ENCODE results near the gene SRGAP2C.
"Not testable (repeated sequence)": the region's sequence is repeated elsewhere in the genome, so short reads cannot be mapped to it uniquely, and the experiment has no call there.

DNA sequence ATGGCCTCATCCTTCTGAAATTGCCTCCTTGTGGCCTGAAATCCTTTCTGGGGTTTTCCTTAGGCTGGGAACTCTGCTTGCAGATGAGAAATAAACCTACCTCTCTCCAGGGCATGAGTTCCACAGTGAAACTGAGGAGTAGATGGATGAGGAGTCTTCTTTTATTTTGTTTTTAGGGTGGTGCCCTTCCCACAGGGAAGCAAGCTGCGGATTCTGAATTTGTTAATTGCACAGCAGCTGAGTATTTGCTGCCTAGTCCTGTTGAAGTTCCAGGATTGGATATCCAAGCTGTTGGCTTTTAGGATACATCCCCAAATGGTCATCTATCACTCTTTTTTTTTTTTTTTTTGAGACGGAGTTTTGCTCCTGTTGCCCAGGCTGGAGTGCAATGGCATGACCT, 73.4 kb downstream of the SRGAP2C start:
- not testable (repeated sequence) for TF ChIP-seq CTCF (IDR thresholded peaks at IDR 0.05); ZFX (IDR thresholded peaks at IDR 0.05; ENCODE audit: borderline replicate concordance)
